GM12875 (cell line): ENCODE measurements around the gene LTBR.

ENCODE experiments used
- H3K4me3 ChIP-seq: one replicate; pipeline ENCODE4 v1.5.1; 2011; ENCODE audit warnings: low read depth, low read length, control low read depth
- CTCF ChIP-seq: IDR thresholded peaks from 2 replicates; pipeline ENCODE4 v1.5.1; 2011; ENCODE audit warnings: low read depth, mild to moderate bottlenecking, control low read depth, inconsistent platforms, low read length, moderate library complexity, borderline replicate concordance; ENCODE audit not compliant: insufficient read depth

Gene LTBR

GRCh38 chr12:6434205-6435140 is 50.5 kb downstream of the LTBR start:
- no peak for TF ChIP-seq CTCF

GRCh38 chr12:6435961-6436715 is 52.2 kb downstream of the LTBR start:
- H3K4me3 ChIP-seq, result no peak overlapping the region
- no peak for TF ChIP-seq CTCF

More at GRCh38 chr12:6434205-6435140, 50.5 kb downstream of the LTBR start:
- no peak overlapping the region for H3K4me3 ChIP-seq

- no peak overlapping the region for H3K4me3 ChIP-seq
- TF ChIP-seq CTCF, result no peak
Observed at GRCh38 chr12:6437586-6437985, 53.6 kb downstream of the LTBR start.

- no peak overlapping the region for H3K4me3 ChIP-seq
- no peak for TF ChIP-seq CTCF
Observed at GRCh38 chr12:6438345-6438744, 54.4 kb downstream of the LTBR start.

GRCh38 chr12:6440391-6440790 is 56.4 kb downstream of the LTBR start:
- H3K4me3 ChIP-seq, result no peak overlapping the region
- no peak for TF ChIP-seq CTCF
